ENCODE data around the gene ANAPC16.

ANAPC16 gene

GRCh38 chr10:72173619-72174296 lies 42.1 kb upstream of the ANAPC16 start:
- Histone ChIP-seq H3K4me2 (ENCODE audit: low read length) (no peak overlapping the region), H4K20me1 (ENCODE audit: insufficient read depth, low read length) (no peaks in the 10 kb centered on the region), H2AFZ (ENCODE audit: low read length) (no peak overlapping the region), H3F3A (ENCODE audit: insufficient read depth, low read length) (no peaks in the 10 kb centered on the region), H3K27ac (ENCODE audit: low read depth, low read length, poor library complexity, severe bottlenecking) (no peak overlapping the region), H3K36me3 (ENCODE audit: insufficient read depth, low read length) (peaks cover 25% of the 10 kb centered on the region; the same call in 1 of the 2 replicates), H3K27me3 (ENCODE audit: insufficient read depth, low read length) (no peaks in the 10 kb centered on the region), H3K4me3 (ENCODE audit: low read depth, low read length, poor library complexity, severe bottlenecking) (no peak overlapping the region), H3K4me1 (ENCODE audit: insufficient read depth, low read length, severe bottlenecking) (peaks cover 19% of the 10 kb centered on the region), H3K9me2 (ENCODE audit: low read depth, low read length) (no peaks in the 10 kb centered on the region), H3K9ac (ENCODE audit: low read length) (no peak overlapping the region), H3K79me2 (ENCODE audit: insufficient read depth, low read length) (no peaks in the 10 kb centered on the region), H3K9me3 (ENCODE audit: low read length) (no peaks in the 10 kb centered on the region)
- TF ChIP-seq, protein P1, sequence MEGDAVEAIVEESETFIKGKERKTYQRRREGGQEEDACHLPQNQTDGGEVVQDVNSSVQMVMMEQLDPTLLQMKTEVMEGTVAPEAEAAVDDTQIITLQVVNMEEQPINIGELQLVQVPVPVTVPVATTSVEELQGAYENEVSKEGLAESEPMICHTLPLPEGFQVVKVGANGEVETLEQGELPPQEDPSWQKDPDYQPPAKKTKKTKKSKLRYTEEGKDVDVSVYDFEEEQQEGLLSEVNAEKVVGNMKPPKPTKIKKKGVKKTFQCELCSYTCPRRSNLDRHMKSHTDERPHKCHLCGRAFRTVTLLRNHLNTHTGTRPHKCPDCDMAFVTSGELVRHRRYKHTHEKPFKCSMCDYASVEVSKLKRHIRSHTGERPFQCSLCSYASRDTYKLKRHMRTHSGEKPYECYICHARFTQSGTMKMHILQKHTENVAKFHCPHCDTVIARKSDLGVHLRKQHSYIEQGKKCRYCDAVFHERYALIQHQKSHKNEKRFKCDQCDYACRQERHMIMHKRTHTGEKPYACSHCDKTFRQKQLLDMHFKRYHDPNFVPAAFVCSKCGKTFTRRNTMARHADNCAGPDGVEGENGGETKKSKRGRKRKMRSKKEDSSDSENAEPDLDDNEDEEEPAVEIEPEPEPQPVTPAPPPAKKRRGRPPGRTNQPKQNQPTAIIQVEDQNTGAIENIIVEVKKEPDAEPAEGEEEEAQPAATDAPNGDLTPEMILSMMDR (IDR thresholded peaks at IDR 0.05; ENCODE audit: low read length), result no peak
- TF ChIP-seq EZH2 (IDR thresholded peaks at IDR 0.05; ENCODE audit: borderline replicate concordance, low read length), result no peak

DNA sequence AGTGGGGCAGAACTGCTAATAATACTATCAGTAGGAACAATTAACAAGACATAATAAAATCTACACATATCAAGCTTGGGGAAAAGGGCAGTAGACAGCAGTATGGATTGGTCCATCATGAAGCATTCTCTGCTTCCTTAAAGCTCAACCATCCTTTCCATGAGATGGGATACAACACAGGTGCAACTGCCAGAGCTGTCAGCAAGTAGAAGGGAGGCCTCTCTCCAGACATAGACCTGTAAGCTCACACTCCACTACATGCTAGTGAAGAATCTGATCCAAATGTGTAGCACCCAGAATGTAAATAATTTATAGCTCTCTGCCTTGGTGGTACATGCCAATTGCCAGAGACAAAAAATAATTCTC lies 41.5 kb upstream of the ANAPC16 start:
- H3K9ac ChIP-seq (ENCODE audit: low read length), result no peak overlapping the region
- no peak overlapping the region for H3K4me2 ChIP-seq (ENCODE audit: low read length)
- no peaks in the 10 kb centered on the region for H3K27me3 ChIP-seq (ENCODE audit: insufficient read depth, low read length)
- no peaks in the 10 kb centered on the region for H3K79me2 ChIP-seq (ENCODE audit: insufficient read depth, low read length)
- H3K27ac ChIP-seq (ENCODE audit: low read depth, low read length, poor library complexity, severe bottlenecking), result no peak overlapping the region
- H3K4me1 ChIP-seq (ENCODE audit: insufficient read depth, low read length, severe bottlenecking), result peaks cover 19% of the 10 kb centered on the region
- H3K9me3 ChIP-seq (ENCODE audit: low read length), result no peaks in the 10 kb centered on the region
- TF ChIP-seq, protein P1 (IDR thresholded peaks at IDR 0.05; ENCODE audit: low read length), result no peak
- no peak for TF ChIP-seq EZH2 (IDR thresholded peaks at IDR 0.05; ENCODE audit: borderline replicate concordance, low read length)
- H3K4me3 ChIP-seq (ENCODE audit: low read depth, low read length, poor library complexity, severe bottlenecking), result no peak overlapping the region
- no peak overlapping the region for H2AFZ ChIP-seq (ENCODE audit: low read length)
- H3F3A ChIP-seq (ENCODE audit: insufficient read depth, low read length), result no peaks in the 10 kb centered on the region
- H3K36me3 ChIP-seq (ENCODE audit: insufficient read depth, low read length), result peaks cover 26% of the 10 kb centered on the region; the same call in 1 of the 2 replicates
- H3K9me2 ChIP-seq (ENCODE audit: low read depth, low read length), result no peaks in the 10 kb centered on the region
- no peaks in the 10 kb centered on the region for H4K20me1 ChIP-seq (ENCODE audit: insufficient read depth, low read length)

DNA sequence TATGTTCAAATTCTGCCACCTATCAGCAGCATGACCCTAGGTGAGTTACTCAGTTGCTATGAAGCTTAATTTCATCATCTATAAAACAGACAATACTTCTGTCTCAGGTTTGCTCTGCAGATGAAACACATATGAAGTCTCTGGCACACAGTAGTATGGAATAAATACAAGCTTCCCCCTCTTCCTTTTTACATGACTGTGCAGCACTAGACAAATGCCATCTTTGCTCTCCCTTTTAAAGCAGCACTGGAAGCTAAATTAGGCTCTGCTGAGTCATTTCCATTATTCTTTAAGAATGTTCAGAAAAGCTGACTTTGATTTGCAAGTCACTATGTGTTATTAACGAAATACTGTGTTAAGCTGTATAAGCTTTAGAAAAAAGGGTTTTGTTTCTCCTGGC lies 40.7 kb upstream of the ANAPC16 start:
- H3K9me3 ChIP-seq (ENCODE audit: low read length), result no peaks in the 10 kb centered on the region
- H3F3A ChIP-seq (ENCODE audit: insufficient read depth, low read length), result no peaks in the 10 kb centered on the region
- H3K9ac ChIP-seq (ENCODE audit: low read length), result no peak overlapping the region
- H3K79me2 ChIP-seq (ENCODE audit: insufficient read depth, low read length), result no peaks in the 10 kb centered on the region
- H3K36me3 ChIP-seq (ENCODE audit: insufficient read depth, low read length), result peaks cover 30% of the 10 kb centered on the region; the same call in 1 of the 2 replicates
- H3K4me1 ChIP-seq (ENCODE audit: insufficient read depth, low read length, severe bottlenecking), result peaks cover 19% of the 10 kb centered on the region
- H2AFZ ChIP-seq (ENCODE audit: low read length), result no peak overlapping the region
- H3K4me3 ChIP-seq (ENCODE audit: low read depth, low read length, poor library complexity, severe bottlenecking), result no peak overlapping the region
- H4K20me1 ChIP-seq (ENCODE audit: insufficient read depth, low read length), result no peaks in the 10 kb centered on the region
- no peak overlapping the region for H3K27ac ChIP-seq (ENCODE audit: low read depth, low read length, poor library complexity, severe bottlenecking)
- no peaks in the 10 kb centered on the region for H3K9me2 ChIP-seq (ENCODE audit: low read depth, low read length)
- H3K4me2 ChIP-seq (ENCODE audit: low read length), result no peak overlapping the region
- no peaks in the 10 kb centered on the region for H3K27me3 ChIP-seq (ENCODE audit: insufficient read depth, low read length)
- TF ChIP-seq EZH2 (IDR thresholded peaks at IDR 0.05; ENCODE audit: borderline replicate concordance, low read length), result no peak
- TF ChIP-seq, protein P1 (IDR thresholded peaks at IDR 0.05; ENCODE audit: low read length), result no peak

Measured in OCI-LY1 (cell line).